Activated CD8-positive, alpha-beta T cell treated with anti-CD3 and anti-CD28 coated beads for 36 hours (primary cell): ENCODE data around the gene EMP1. TPM values are rescaled to one million over a fixed set of nuclear protein-coding genes. Genes with fewer than 3 reads are reported as not detected.
A peak's percentile ranks its signal among the peaks of the same experiment; 100 is the strongest.

Experiments
- ATAC-seq: fragments of 200-7000 bp; cut with Tn5 transposase; one replicate; pipeline ENCODE4 v1.10.0; 2021; ENCODE audit warnings: mild to moderate bottlenecking, moderate library complexity
- CTCF ChIA-PET: fragments of 350-600 bp; sonication (Branson Sonifier 250); formaldehyde crosslinking; loops from one replicate; lab custom pipeline; 2021; ENCODE audit warnings: antibody characterized with exemption; lab: Charles Lee
- POLR2A ChIA-PET: fragments of 350-600 bp; sonication (Branson Sonifier 250); formaldehyde crosslinking; loops from one replicate; lab custom pipeline; 2021; ENCODE audit warnings: antibody characterized with exemption; lab: Charles Lee
- DNase-seq: peaks from one replicate; pipeline ENCODE4 v3.0.0-alpha.2; 2020
- H3K27ac Mint-ChIP-seq: one replicate; pipeline ENCODE4 v1.8.0; 2021; ENCODE audit warnings: mild to moderate bottlenecking, mixed read lengths
- H3K27me3 Mint-ChIP-seq: one replicate; pipeline ENCODE4 v1.8.0; 2021; ENCODE audit warnings: mixed read lengths
- H3K36me3 Mint-ChIP-seq: one replicate; pipeline ENCODE4 v1.8.0; 2021; ENCODE audit warnings: low read depth, mixed read lengths
- H3K4me1 Mint-ChIP-seq: one replicate; pipeline ENCODE4 v1.8.0; 2021; ENCODE audit warnings: low read depth, mixed read lengths
- H3K4me3 Mint-ChIP-seq: one replicate; pipeline ENCODE4 v1.8.0; 2021; ENCODE audit warnings: mild to moderate bottlenecking, moderate library complexity, mixed read lengths
- H3K9me3 Mint-ChIP-seq: one replicate; pipeline ENCODE4 v1.8.0; 2021; ENCODE audit warnings: mixed read lengths
- CTCF ChIP-seq: fragments of 200-600 bp; IDR thresholded peaks from one replicate; pipeline ENCODE4 v1.8.0; 2022; ENCODE audit warnings: antibody characterized with exemption, mild to moderate bottlenecking
- intact Hi-C: fragments of 100-400 bp; cut with micrococcal nuclease; formaldehyde crosslinking; loops from one replicate; pipeline ENCODE4 v1.10.0; 2022
- total RNA-seq, 2 experiments: library from RNA; stranded (reverse); gene quantifications; one replicate each; pipeline ENCODE4 v1.2.3, GENCODE V29; 2021

EMP1 gene
- total RNA-seq, 2 experiments from 2014 or later = 3.1 to 3.6 TPM

- ATAC-seq (no peak), DNase-seq (no peak)
- TF ChIP-seq CTCF = no peak
- POLR2A ChIA-PET = no interaction called here
- no peaks in the 10 kb centered on the region for H3K4me1 Mint-ChIP-seq
- no peak overlapping the region for H3K4me3 Mint-ChIP-seq
- no peaks in the 10 kb centered on the region for H3K9me3 Mint-ChIP-seq
- H3K27ac Mint-ChIP-seq = no peak overlapping the region
- CTCF ChIA-PET = interaction anchor here (0.8 kb wide), 1 partner anchor 17 kb away, joined by 6 read pairs; no protein-coding TSS in a partner anchor
- intact Hi-C loops = no loop called here
- H3K36me3 Mint-ChIP-seq = no peaks in the 10 kb centered on the region
- peaks cover 24% of the 10 kb centered on the region for H3K27me3 Mint-ChIP-seq
These were observed 32.1 kb downstream of the EMP1 start for GRCh38 chr12:13228579-13228978.

GRCh38 chr12:13229504-13229903 lies 33.0 kb downstream of the EMP1 start:
- POLR2A ChIA-PET = no interaction called here
- DNase-seq = no peak
- Mint-ChIP-seq H3K9me3 (no peaks in the 10 kb centered on the region), H3K36me3 (no peaks in the 10 kb centered on the region), H3K4me3 (no peak overlapping the region), H3K27me3 (peaks cover 20% of the 10 kb centered on the region), H3K27ac (no peak overlapping the region), H3K4me1 (no peaks in the 10 kb centered on the region)
- TF ChIP-seq CTCF = no peak
- CTCF ChIA-PET = no interaction called here
- ATAC-seq = no peak
- intact Hi-C loops = no loop called here

- no peak overlapping the region for H3K27ac Mint-ChIP-seq
- no peaks in the 10 kb centered on the region for H3K36me3 Mint-ChIP-seq
- POLR2A ChIA-PET = no interaction called here
- no peak for TF ChIP-seq CTCF
- intact Hi-C loops = no loop called here
- no peaks in the 10 kb centered on the region for H3K4me1 Mint-ChIP-seq
- CTCF ChIA-PET = no interaction called here
- ATAC-seq (no peak), DNase-seq (no peak)
- H3K27me3 Mint-ChIP-seq = peaks cover 15% of the 10 kb centered on the region
- H3K4me3 Mint-ChIP-seq = no peak overlapping the region
- no peaks in the 10 kb centered on the region for H3K9me3 Mint-ChIP-seq
These were observed 34.0 kb downstream of the EMP1 start for GRCh38 chr12:13230500-13230899.

- TF ChIP-seq CTCF = peak; percentile 71
- H3K9me3 Mint-ChIP-seq = no peaks in the 10 kb centered on the region
- H3K36me3 Mint-ChIP-seq = no peaks in the 10 kb centered on the region
- H3K4me3 Mint-ChIP-seq = no peak overlapping the region
- no peaks in the 10 kb centered on the region for H3K4me1 Mint-ChIP-seq
- ChIA-PET POLR2A (no interaction called here), CTCF (interaction anchor here (0.7 to 5.9 kb wide), 11 partner anchors 10 to 1005 kb away, joined by 3 to 39 read pairs (median 4); no protein-coding TSS in a partner anchor)
- H3K27me3 Mint-ChIP-seq = peaks cover 4% of the 10 kb centered on the region
- DNase-seq (peak; percentile 57), ATAC-seq (peak; percentile 78)
- intact Hi-C loops = loop anchor here (2.0 kb wide), 1 partner anchor 317 kb away; no protein-coding TSS in a partner anchor
- H3K27ac Mint-ChIP-seq = no peak overlapping the region
These were observed 37.5 kb downstream of the EMP1 start for GRCh38 chr12:13233830-13234641.

GRCh38 chr12:13238204-13238603 lies 41.7 kb downstream of the EMP1 start:
- TF ChIP-seq CTCF = no peak
- Mint-ChIP-seq H3K27ac (no peak overlapping the region), H3K9me3 (no peaks in the 10 kb centered on the region), H3K36me3 (no peaks in the 10 kb centered on the region), H3K27me3 (peaks cover 2% of the 10 kb centered on the region), H3K4me3 (no peak overlapping the region), H3K4me1 (no peaks in the 10 kb centered on the region)
- ChIA-PET CTCF (interaction anchor here (5.9 kb wide), 1 partner anchor 17 kb away, joined by 39 read pairs; no protein-coding TSS in a partner anchor), POLR2A (no interaction called here)
- DNase-seq = no peak
- intact Hi-C loops = no loop called here
- ATAC-seq = no peak
